GM12892 (cell line): ENCODE data around the gene PRICKLE4.

ENCODE experiments used
- DNase-seq: peaks from one replicate; pipeline ENCODE4 v3.0.0; 2011; ENCODE audit not compliant: insufficient read length
- FAIRE-seq: peaks from 2 replicates; lab custom pipeline; 2011; peaks lifted over from hg19 to GRCh38; lab: Jason Lieb, UNC
- POLR2A ChIP-seq: IDR thresholded peaks from 2 replicates; pipeline ENCODE4 v1.6.1; 2011; ENCODE audit warnings: low read depth, low read length, control low read depth
- POLR2AphosphoS5 ChIP-seq: IDR thresholded peaks from 2 replicates; pipeline ENCODE4 v1.6.1; 2011; ENCODE audit warnings: low read depth, low read length, control low read depth
- TAF1 ChIP-seq: IDR thresholded peaks from 2 replicates; pipeline ENCODE4 v1.6.1; 2011; ENCODE audit warnings: low read depth, mild to moderate bottlenecking, control low read depth, low read length, borderline replicate concordance

PRICKLE4 gene

GRCh38 chr6:41767112-41767833, 13.3 kb upstream of the PRICKLE4 start:
- TF ChIP-seq TAF1 = no peak
- TF ChIP-seq POLR2A = no peak
- TF ChIP-seq POLR2AphosphoS5 = no peak
- DNase-seq = no peak
- FAIRE-seq = no peak

- DNase-seq (no peak), FAIRE-seq (no peak)
- TF ChIP-seq POLR2A (no peak), POLR2AphosphoS5 (no peak), TAF1 (no peak)
Measured at GRCh38 chr6:41768545-41769308, 11.9 kb upstream of the PRICKLE4 start.

DNA sequence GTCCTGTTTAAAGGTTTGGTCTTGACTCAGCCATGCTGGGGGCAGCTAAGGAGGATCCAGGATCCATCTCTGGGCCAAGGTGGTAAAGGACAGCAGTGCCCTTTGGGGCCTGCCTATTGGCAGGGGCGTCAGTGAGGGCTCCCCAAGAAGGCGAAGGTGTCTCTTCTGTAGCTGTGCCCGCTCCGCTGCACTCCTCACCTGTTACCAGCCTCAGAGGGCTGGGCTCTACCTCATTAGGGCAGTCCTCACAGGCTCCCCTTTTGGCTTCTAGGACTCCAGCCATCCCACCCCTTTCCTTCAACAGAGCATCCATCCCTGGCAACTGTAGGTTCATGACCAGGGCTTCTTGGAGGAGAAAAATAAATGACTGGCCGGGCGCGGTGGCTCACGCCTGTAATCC, 11.2 kb upstream of the PRICKLE4 start:
- DNase-seq (no peak), FAIRE-seq (no peak)
- TF ChIP-seq POLR2A = no peak

GRCh38 chr6:41770381-41771057, 10.1 kb upstream of the PRICKLE4 start:
- TF ChIP-seq POLR2A (no peak), TAF1 (no peak), POLR2AphosphoS5 (no peak)
- DNase-seq = no peak
- FAIRE-seq = no peak

- no peak for FAIRE-seq
- no peak for TF ChIP-seq TAF1
- TF ChIP-seq POLR2AphosphoS5 = no peak
- no peak for TF ChIP-seq POLR2A
- DNase-seq = no peak
Measured at GRCh38 chr6:41771058-41771983, 9.3 kb upstream of the PRICKLE4 start.

GRCh38 chr6:41774841-41775240, 5.7 kb upstream of the PRICKLE4 start:
- no peak for FAIRE-seq
- TF ChIP-seq TAF1 (no peak), POLR2A (no peak), POLR2AphosphoS5 (no peak)
- DNase-seq = no peak

DNA sequence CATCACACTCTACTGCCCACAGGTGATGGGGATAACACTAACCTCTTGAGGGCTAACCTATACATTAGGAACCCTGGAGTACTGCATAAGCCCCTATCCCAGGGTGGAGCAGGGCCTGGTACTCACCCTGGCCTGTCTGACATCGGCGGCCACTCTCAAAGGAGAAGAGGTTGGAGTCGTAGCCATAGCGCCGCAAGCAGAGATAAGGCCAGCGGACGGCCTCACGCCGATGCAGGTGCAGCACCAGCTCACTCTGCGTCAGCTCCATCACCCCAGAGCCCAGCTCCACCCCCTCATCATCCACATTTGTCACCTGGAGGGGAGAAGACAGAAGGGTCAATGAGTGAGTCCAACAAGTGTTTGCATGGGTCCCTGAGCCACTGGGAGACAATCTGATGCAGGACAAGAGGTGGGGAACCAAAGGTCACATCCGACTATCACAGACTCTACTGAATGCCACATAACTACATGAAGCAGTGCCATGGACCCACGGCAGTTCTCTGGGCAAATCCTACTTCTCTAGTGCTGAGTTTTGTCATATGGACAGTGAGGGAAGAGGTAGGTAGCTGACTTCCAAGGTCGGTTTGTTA, 5.2 kb upstream of the PRICKLE4 start:
- FAIRE-seq (no peak), DNase-seq (no peak)
- TF ChIP-seq POLR2AphosphoS5 (no peak), POLR2A (no peak), TAF1 (no peak)

GRCh38 chr6:41777551-41778285, 2.9 kb upstream of the PRICKLE4 start:
- no peak for DNase-seq
- no peak for FAIRE-seq
- TF ChIP-seq POLR2A = no peak
- TF ChIP-seq TAF1 = no peak
- TF ChIP-seq POLR2AphosphoS5 = no peak

DNA sequence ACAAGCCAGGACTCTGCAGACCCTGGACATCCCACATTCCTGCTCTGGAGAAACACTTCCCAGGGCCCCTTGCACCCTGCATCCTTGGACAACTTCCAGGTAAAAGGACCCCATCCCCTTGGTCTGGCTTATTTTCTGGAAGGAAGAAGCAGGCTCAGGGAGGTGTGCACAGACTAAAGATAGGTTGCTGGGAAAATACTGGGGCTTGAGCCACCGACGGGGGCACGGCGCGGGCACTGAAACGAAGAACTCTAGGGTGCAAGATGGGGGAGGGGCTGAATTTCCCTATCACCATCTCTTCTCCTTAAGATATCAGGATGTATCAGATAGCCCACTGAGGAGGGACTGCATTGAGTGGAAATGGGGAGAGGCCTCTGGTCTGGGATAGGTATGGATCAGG, 1.7 kb upstream of the PRICKLE4 start:
- FAIRE-seq = no peak

GRCh38 chr6:41779336-41779735, 1.2 kb upstream of the PRICKLE4 start:
- no peak for DNase-seq
- FAIRE-seq = no peak
- TF ChIP-seq TAF1 = no peak

More for the DNA sequence above, 1.7 kb upstream of the PRICKLE4 start:
- TF ChIP-seq TAF1 (no peak), POLR2A (no peak), POLR2AphosphoS5 (no peak)
- no peak for DNase-seq
